Hepatocyte (in vitro differentiated cells): ENCODE measurements around the gene TRAF1. TPM values are rescaled to one million over a fixed set of nuclear protein-coding genes. Genes with fewer than 3 reads are reported as not detected.

ENCODE experiments used
- DNase-seq: peaks from one replicate; pipeline ENCODE4 v3.0.0-alpha.2; 2016; ENCODE audit warnings: low spot score
- H2AFZ ChIP-seq: fragments of 200-600 bp; sonication (generic); 2 replicates; pipeline ENCODE4 v1.6.0; 2016; ENCODE audit warnings: antibody characterized with exemption, mild to moderate bottlenecking
- H3K27ac ChIP-seq: fragments of 200-600 bp; sonication (generic); 2 replicates; pipeline ENCODE4 v1.5.1; 2016; ENCODE audit warnings: mild to moderate bottlenecking
- H3K27me3 ChIP-seq: fragments of 200-600 bp; sonication (generic); 2 replicates; pipeline ENCODE4 v1.6.1; 2016
- H3K36me3 ChIP-seq: fragments of 200-600 bp; sonication (generic); replicated peaks from 2 replicates; pipeline ENCODE4 v1.5.1; 2016; ENCODE audit warnings: low read depth; ENCODE audit not compliant: insufficient read depth
- H3K4me1 ChIP-seq: fragments of 200-600 bp; sonication (generic); 2 replicates; pipeline ENCODE4 v1.5.1; 2016; ENCODE audit warnings: mild to moderate bottlenecking, moderate library complexity; ENCODE audit not compliant: insufficient read depth
- H3K4me2 ChIP-seq: fragments of 200-600 bp; sonication (generic); 2 replicates; pipeline ENCODE4 v1.6.0; 2016
- H3K4me3 ChIP-seq: fragments of 200-600 bp; sonication (generic); 2 replicates; pipeline ENCODE4 v1.5.1; 2016; ENCODE audit warnings: mild to moderate bottlenecking
- H3K79me2 ChIP-seq: fragments of 200-600 bp; sonication (generic); 2 replicates; pipeline ENCODE4 v1.6.0; 2017; ENCODE audit warnings: mild to moderate bottlenecking
- H3K9me2 ChIP-seq: fragments of 200-600 bp; sonication (generic); replicated peaks from 2 replicates; pipeline ENCODE4 v1.6.0; 2017; ENCODE audit warnings: mild to moderate bottlenecking; ENCODE audit not compliant: insufficient read depth
- H3K9me3 ChIP-seq: fragments of 200-600 bp; sonication (generic); 2 replicates; pipeline ENCODE4 v1.5.1; 2016; ENCODE audit warnings: low read depth, mild to moderate bottlenecking
- H4K20me1 ChIP-seq: fragments of 200-600 bp; sonication (generic); 2 replicates; pipeline ENCODE4 v1.6.0; 2016; ENCODE audit warnings: mild to moderate bottlenecking; ENCODE audit not compliant: insufficient read depth, poor library complexity, severe bottlenecking
- EZH2 ChIP-seq: fragments of 200-600 bp; sonication (generic); IDR thresholded peaks from 2 replicates; pipeline ENCODE4 v1.6.1; 2016; ENCODE audit warnings: antibody characterized with exemption, mild to moderate bottlenecking, borderline replicate concordance
- EZH2phosphoT487 ChIP-seq: fragments of 200-600 bp; sonication (generic); IDR thresholded peaks from one replicate; pipeline ENCODE4 v1.6.1; 2018; ENCODE audit warnings: antibody characterized with exemption, mild to moderate bottlenecking, low read depth, moderate library complexity; ENCODE audit not compliant: unreplicated experiment, severe bottlenecking
- WGBS: methylation state at CpG from one replicate; pipeline ENCODE4 v1.1.6; 2016; ENCODE audit warnings: low lambda C conversion rate; ENCODE audit errors: missing lambda C conversion rate; 5-methylcytosine and 5-hydroxymethylcytosine counted together
- polyA plus RNA-seq: library from polyadenylated mRNA; unstranded; fragments of >200 nt; fragmentation: Nextera tagmentation; extraction: Ambion mirVana; gene quantifications from 2 replicates; pipeline ENCODE4 v1.2.1, GENCODE V29; 2016
- total RNA-seq: library from RNA; depleted of rRNA; stranded (reverse); fragments of >200 nt; gene quantifications from 2 replicates; pipeline ENCODE4 v1.2.3, GENCODE V29; 2014
- TF ChIP-seq, protein P1 (sequence below): fragments of 200-600 bp; sonication (generic); IDR thresholded peaks from 2 replicates; pipeline ENCODE4 v1.5.1; 2016; ENCODE audit warnings: antibody characterized with exemption, mild to moderate bottlenecking; ENCODE audit not compliant: poor library complexity

The TRAF1 gene
- total and polyA plus RNA-seq, 2 experiments from 2014 or later, result 2.2 to 4.0 TPM

- Histone ChIP-seq H3K4me3 (no peak overlapping the region), H3K36me3 (no peaks in the 10 kb centered on the region), H3K4me2 (peak overlapping the region; percentile 23), H4K20me1 (no peaks in the 10 kb centered on the region), H2AFZ (no peak overlapping the region), H3K9me2 (no peaks in the 10 kb centered on the region), H3K9me3 (no peaks in the 10 kb centered on the region), H3K79me2 (no peaks in the 10 kb centered on the region), H3K4me1 (peaks cover 58% of the 10 kb centered on the region), H3K27me3 (no peaks in the 10 kb centered on the region), H3K27ac (peak overlapping the region; percentile 70)
- no peak for TF ChIP-seq EZH2
- no peak for TF ChIP-seq EZH2phosphoT487
- TF ChIP-seq, protein P1, sequence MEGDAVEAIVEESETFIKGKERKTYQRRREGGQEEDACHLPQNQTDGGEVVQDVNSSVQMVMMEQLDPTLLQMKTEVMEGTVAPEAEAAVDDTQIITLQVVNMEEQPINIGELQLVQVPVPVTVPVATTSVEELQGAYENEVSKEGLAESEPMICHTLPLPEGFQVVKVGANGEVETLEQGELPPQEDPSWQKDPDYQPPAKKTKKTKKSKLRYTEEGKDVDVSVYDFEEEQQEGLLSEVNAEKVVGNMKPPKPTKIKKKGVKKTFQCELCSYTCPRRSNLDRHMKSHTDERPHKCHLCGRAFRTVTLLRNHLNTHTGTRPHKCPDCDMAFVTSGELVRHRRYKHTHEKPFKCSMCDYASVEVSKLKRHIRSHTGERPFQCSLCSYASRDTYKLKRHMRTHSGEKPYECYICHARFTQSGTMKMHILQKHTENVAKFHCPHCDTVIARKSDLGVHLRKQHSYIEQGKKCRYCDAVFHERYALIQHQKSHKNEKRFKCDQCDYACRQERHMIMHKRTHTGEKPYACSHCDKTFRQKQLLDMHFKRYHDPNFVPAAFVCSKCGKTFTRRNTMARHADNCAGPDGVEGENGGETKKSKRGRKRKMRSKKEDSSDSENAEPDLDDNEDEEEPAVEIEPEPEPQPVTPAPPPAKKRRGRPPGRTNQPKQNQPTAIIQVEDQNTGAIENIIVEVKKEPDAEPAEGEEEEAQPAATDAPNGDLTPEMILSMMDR, result no peak
- WGBS, result 79% methylated on average over 19 of the region's 20 CpGs
- DNase-seq, result no peak
These were observed 7.4 kb downstream of the TRAF1 start for GRCh38 chr9:120918931-120919842.

DNA sequence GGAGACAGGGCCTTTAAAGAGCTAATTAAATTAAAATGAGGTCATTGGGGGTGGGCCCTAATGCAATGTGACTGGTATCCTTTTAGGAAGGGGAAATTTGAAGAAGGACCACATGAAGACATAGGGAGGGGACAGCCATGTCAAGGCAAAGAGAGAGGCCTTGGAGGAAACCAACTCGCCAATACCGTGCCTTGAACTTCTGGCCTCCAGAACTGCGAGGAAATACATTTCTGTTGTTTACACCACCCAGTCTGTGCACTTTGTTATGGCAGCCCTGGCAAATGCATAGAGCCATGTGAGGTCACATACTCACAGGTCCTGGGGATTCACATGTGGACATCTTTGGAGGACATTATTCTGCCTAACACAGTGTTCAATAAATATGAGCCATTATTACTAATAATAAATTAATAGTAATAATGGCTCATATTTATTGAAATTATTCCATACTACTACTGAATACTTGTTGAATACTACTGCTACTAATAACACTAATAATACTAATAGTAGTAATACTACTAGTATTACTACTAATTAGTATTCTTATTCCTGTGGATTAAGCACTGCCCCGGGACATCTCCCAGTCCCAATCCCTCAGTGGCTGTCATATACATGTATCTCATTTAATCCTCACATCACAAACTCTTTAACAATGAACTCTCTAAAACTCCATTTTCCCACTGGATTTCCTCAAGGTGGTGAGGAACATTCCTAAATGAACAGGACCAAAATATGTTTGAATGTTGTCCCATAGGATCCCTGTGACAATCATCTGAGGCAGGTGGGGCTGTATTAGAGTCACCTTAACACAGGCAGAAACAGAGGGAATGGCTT is 8.4 kb downstream of the TRAF1 start:
- no peaks in the 10 kb centered on the region for H3K9me2 ChIP-seq
- no peak overlapping the region for H3K4me2 ChIP-seq
- no peaks in the 10 kb centered on the region for H3K27me3 ChIP-seq
- H4K20me1 ChIP-seq, result no peaks in the 10 kb centered on the region
- TF ChIP-seq EZH2, result no peak
- TF ChIP-seq, protein P1, result no peak
- TF ChIP-seq EZH2phosphoT487, result no peak
- peak overlapping the region; percentile 70 for H3K27ac ChIP-seq
- no peaks in the 10 kb centered on the region for H3K36me3 ChIP-seq
- no peaks in the 10 kb centered on the region for H3K9me3 ChIP-seq
- no peak for DNase-seq
- 99% methylated on average over 4 of the region's 4 CpGs for WGBS
- H3K4me3 ChIP-seq, result no peak overlapping the region
- peaks cover 55% of the 10 kb centered on the region for H3K4me1 ChIP-seq
- no peaks in the 10 kb centered on the region for H3K79me2 ChIP-seq
- no peak overlapping the region for H2AFZ ChIP-seq

- Histone ChIP-seq H3K4me3 (no peak overlapping the region), H4K20me1 (no peaks in the 10 kb centered on the region), H3K4me1 (peaks cover 48% of the 10 kb centered on the region), H3K27me3 (no peaks in the 10 kb centered on the region), H3K36me3 (no peaks in the 10 kb centered on the region), H3K79me2 (no peaks in the 10 kb centered on the region), H3K27ac (peak overlapping the region; percentile 71), H2AFZ (no peak overlapping the region), H3K4me2 (no peak overlapping the region), H3K9me2 (no peaks in the 10 kb centered on the region), H3K9me3 (no peaks in the 10 kb centered on the region)
- no peak for DNase-seq
- TF ChIP-seq, protein P1, result no peak
- TF ChIP-seq EZH2phosphoT487 (no peak), EZH2 (no peak)
- WGBS, result 80% methylated on average over 8 of the region's 8 CpGs
These were observed 9.4 kb downstream of the TRAF1 start for GRCh38 chr9:120916991-120917880.
